HepG2 (cell line): ENCODE measurements around the gene TMEM127. TPM values are rescaled to one million over a fixed set of nuclear protein-coding genes. Genes with fewer than 3 reads are reported as not detected.

Source experiments
- DRAP1 ChIP-seq: IDR thresholded peaks from 2 replicates; pipeline ENCODE4 v1.6.1; 2016; ENCODE audit warnings: missing genetic modification reagents, missing compliant biosample characterization
- EP300 ChIP-seq, 3 experiments: sonication (generic) in 1 of 3; formaldehyde crosslinking in 1 of 3; IDR thresholded peaks; 2 replicates each; pipeline versions ENCODE4 v1.5.1 to v1.6.1; 2011 to 2020; ENCODE audit warnings: low read depth in 2 of 3, low read length in 2 of 3, borderline replicate concordance in 1 of 3, improper control_type of control experiment in 1 of 3, mild to moderate bottlenecking in 1 of 3, missing genetic modification reagents in 1 of 3, moderate library complexity in 1 of 3
- ETV5 ChIP-seq: IDR thresholded peaks from 2 replicates; pipeline ENCODE4 v1.6.1; 2018; ENCODE audit warnings: missing biosample characterization, missing genetic modification reagents, inconsistent platforms, borderline replicate concordance
- HNRNPH1 ChIP-seq: fragments of 200-400 bp; formaldehyde crosslinking; optimal IDR thresholded peaks from 2 replicates; pipeline ENCODE3; 2017; ENCODE audit warnings: mild to moderate bottlenecking, low read depth, low read length
- JUNB ChIP-seq: sonication (generic); formaldehyde crosslinking; IDR thresholded peaks from 2 replicates; pipeline ENCODE4 v1.8.0; 2022; ENCODE audit warnings: missing genetic modification reagents, mild to moderate bottlenecking, borderline replicate concordance
- MEF2D ChIP-seq: sonication (generic); formaldehyde crosslinking; IDR thresholded peaks from 2 replicates; pipeline ENCODE4 v1.5.1; 2020; ENCODE audit warnings: mild to moderate bottlenecking, missing genetic modification reagents
- NONO ChIP-seq, 2 experiments: fragments of 450-650 bp in 1 of 2; sonication (generic) in 1 of 2; formaldehyde crosslinking in 1 of 2; IDR thresholded peaks in 1 of 2; conservative IDR thresholded peaks in 1 of 2; 2 replicates each; pipeline versions ENCODE4 v1.6.1 to v1.8.0; 2017 to 2022; ENCODE audit warnings: mild to moderate bottlenecking in 1 of 2, missing genetic modification reagents in 1 of 2, moderate library complexity in 1 of 2
- POLR2AphosphoS2 ChIP-seq: IDR thresholded peaks from 2 replicates; pipeline ENCODE4 v1.6.1; 2011; ENCODE audit warnings: low read depth, low read length, improper control_type of control experiment
- RARG ChIP-seq: sonication (generic); formaldehyde crosslinking; IDR thresholded peaks from 2 replicates; pipeline ENCODE4 v1.4.0; 2020; ENCODE audit warnings: low read depth, mild to moderate bottlenecking, missing genetic modification reagents
- RFX5 ChIP-seq: IDR thresholded peaks from 2 replicates; pipeline ENCODE4 v1.6.1; 2011; ENCODE audit warnings: low read depth, low read length, improper control_type of control experiment
- SIN3B ChIP-seq: fragments of 150-350 bp; IDR thresholded peaks from 2 replicates; pipeline ENCODE4 v1.6.1; 2014; ENCODE audit warnings: low read length
- WIZ ChIP-seq: sonication (generic); formaldehyde crosslinking; IDR thresholded peaks from 2 replicates; pipeline ENCODE4 v1.5.1; 2020; ENCODE audit warnings: mild to moderate bottlenecking, missing genetic modification reagents
- ZBTB44 ChIP-seq: sonication (generic); formaldehyde crosslinking; IDR thresholded peaks from 2 replicates; pipeline ENCODE4 v1.4.0; 2020; ENCODE audit warnings: missing genetic modification reagents
- ZFP1 ChIP-seq: IDR thresholded peaks from 2 replicates; pipeline ENCODE4 v1.6.1; 2016
- ZFP41 ChIP-seq: sonication (generic); formaldehyde crosslinking; IDR thresholded peaks from 2 replicates; pipeline ENCODE4 v1.4.0; 2020; ENCODE audit warnings: mild to moderate bottlenecking, missing genetic modification reagents, borderline replicate concordance
- ZNF205 ChIP-seq: IDR thresholded peaks from 2 replicates; pipeline ENCODE4 v1.6.1; 2018; ENCODE audit warnings: missing biosample characterization, missing genetic modification reagents
- ZNF232 ChIP-seq: sonication (generic); formaldehyde crosslinking; IDR thresholded peaks from 2 replicates; pipeline ENCODE4 v1.4.0; 2020; ENCODE audit warnings: missing genetic modification reagents, borderline replicate concordance
- ZNF432 ChIP-seq: sonication (generic); formaldehyde crosslinking; IDR thresholded peaks from 2 replicates; pipeline ENCODE4 v1.5.0; 2020; ENCODE audit warnings: missing genetic modification reagents, mild to moderate bottlenecking, borderline replicate concordance
- ZNF841 ChIP-seq: sonication (generic); formaldehyde crosslinking; IDR thresholded peaks from 2 replicates; pipeline ENCODE4 v1.8.1; 2023; ENCODE audit warnings: missing genetic modification reagents, borderline replicate concordance
- polyA plus RNA-seq, 8 experiments: library from polyadenylated mRNA; depleted of rRNA in 3 of 8; stranded (reverse) in 7 of 8; unstranded in 1 of 8; fragments of >200 nt; fragmentation: Illumina TruSeq in 4 of 8; extraction: Trizol in 4 of 8; gene quantifications; 2 replicates each; pipeline versions ENCODE4 v1.2.1 to v1.2.3, GENCODE V29; 2011 to 2016; ENCODE audit warnings: low read depth in 4 of 8, missing spikeins in 1 of 8, mixed read lengths in 1 of 8; ENCODE audit not compliant: insufficient read depth in 1 of 8
- total RNA-seq, 5 experiments: library from RNA; depleted of rRNA; stranded (reverse); fragments of >200 nt; fragmentation: Illumina TruSeq; extraction: Trizol; gene quantifications; 2 replicates each; pipeline ENCODE4 v1.2.3, GENCODE V29; 2016; ENCODE audit warnings: low read depth in 1 of 5
- TF ChIP-seq, protein P1 (sequence below): sonication (generic); formaldehyde crosslinking; IDR thresholded peaks from 2 replicates; pipeline ENCODE4 v1.5.0; 2020; ENCODE audit warnings: missing genetic modification reagents
- TF ChIP-seq, protein P2 (sequence below): sonication (generic); formaldehyde crosslinking; conservative IDR thresholded peaks from 2 replicates; pipeline ENCODE4 v1.4.0; 2020; ENCODE audit warnings: missing genetic modification reagents
- TF ChIP-seq, protein P3 (sequence below): sonication (generic); formaldehyde crosslinking; IDR thresholded peaks from 2 replicates; pipeline ENCODE4 v1.5.0; 2020; ENCODE audit warnings: missing genetic modification reagents

TMEM127 gene
- total and polyA plus RNA-seq, 2 of the 13 experiments (the other 11 are each of a cell fraction or from before 2014, with no cell fraction given) = 21.5 to 33.9 TPM

DNA sequence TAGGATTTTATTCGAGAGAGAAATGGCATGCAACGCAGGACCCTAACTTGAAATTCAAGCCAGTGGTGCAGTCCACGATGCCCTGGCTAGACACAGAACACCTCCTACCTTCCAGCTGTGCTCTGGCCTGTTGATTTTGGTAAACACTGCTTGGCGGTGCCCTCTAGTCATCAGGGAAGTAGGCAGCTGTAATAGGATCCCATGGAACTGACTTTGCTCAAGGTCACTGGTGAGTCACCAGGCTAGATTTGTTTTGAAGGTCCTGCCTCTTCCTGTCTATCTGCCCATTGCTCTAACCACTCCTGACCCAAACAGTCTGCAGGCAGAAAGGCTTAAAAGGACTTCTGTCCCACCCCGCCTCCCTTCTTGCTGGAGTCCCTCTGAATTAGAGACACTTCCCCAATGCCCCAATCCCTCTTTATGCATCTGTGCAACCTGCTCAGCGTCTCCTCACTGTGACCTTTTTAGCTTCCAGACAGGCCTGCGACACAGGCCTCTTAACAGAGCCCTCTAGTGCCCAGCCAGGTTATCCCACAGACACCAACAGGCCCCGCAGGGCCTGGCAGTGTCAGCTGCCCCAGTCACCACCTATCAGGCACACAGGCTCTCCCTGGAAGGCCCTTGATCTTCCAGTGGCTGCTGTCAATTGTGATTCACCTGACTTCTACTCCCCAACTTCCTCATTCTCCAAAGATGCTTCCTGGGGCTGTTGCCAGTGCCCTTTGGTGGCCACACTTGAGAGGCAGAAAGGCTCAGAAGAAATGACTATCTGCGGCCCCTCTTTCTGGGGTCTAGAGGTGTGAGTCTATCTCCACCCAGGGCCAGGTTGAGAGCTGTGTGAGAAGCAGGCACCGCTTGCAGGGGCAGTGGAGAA lies 5.2 kb downstream of the TMEM127 start (continued):
- TF ChIP-seq POLR2AphosphoS2 = 0 out of 2 replicates have a peak, but pooled peaks have one; percentile 25
- TF ChIP-seq ZNF232 = no peak
- no peak for TF ChIP-seq ZNF841
- TF ChIP-seq NONO (IDR thresholded peaks at IDR 0.05) = no peak
- peak; percentile 87; the same call in 1 of the 2 replicates for TF ChIP-seq NONO (CRISPR knock-in tag; conservative IDR thresholded peaks at IDR 0.05)
- peak; percentile 96 for TF ChIP-seq ETV5 (CRISPR knock-in tag)
- 0 out of 2 replicates have a peak, but pooled peaks have one; percentile 21 for TF ChIP-seq WIZ (CRISPR knock-in tag)
- peak; percentile 73 to 92 for TF ChIP-seq EP300 (IDR thresholded peaks at IDR 0.05; ENCODE audit: low read depth in 2 of 2, low read length in 2 of 2)
- peak; percentile 86 for TF ChIP-seq EP300 (CRISPR knock-in tag; IDR thresholded peaks at IDR 0.05; ENCODE audit: borderline replicate concordance)
- peak; percentile 64; the same call in 1 of the 2 replicates for TF ChIP-seq MEF2D (CRISPR knock-in tag)
- TF ChIP-seq, protein P1, sequence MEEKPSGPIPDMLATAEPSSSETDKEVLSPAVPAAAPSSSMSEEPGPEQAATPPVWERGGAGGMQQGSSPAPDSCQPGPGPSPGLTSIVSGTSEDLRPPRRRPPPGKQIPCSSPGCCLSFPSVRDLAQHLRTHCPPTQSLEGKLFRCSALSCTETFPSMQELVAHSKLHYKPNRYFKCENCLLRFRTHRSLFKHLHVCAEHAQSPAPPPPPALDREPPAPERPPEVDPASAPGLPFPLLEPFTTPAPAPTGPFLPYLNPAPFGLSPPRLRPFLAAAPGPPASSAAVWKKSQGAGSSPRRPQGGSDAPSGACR (CRISPR knock-in tag) = peak; percentile 94; the same call in 1 of the 2 replicates
- peak; percentile 98; the same call in 1 of the 2 replicates for TF ChIP-seq JUNB (CRISPR knock-in tag)
- TF ChIP-seq ZBTB44 (CRISPR knock-in tag) = peak; percentile 40; the same call in 1 of the 2 replicates
- no peak for TF ChIP-seq RARG (CRISPR knock-in tag)
- TF ChIP-seq, protein P2, sequence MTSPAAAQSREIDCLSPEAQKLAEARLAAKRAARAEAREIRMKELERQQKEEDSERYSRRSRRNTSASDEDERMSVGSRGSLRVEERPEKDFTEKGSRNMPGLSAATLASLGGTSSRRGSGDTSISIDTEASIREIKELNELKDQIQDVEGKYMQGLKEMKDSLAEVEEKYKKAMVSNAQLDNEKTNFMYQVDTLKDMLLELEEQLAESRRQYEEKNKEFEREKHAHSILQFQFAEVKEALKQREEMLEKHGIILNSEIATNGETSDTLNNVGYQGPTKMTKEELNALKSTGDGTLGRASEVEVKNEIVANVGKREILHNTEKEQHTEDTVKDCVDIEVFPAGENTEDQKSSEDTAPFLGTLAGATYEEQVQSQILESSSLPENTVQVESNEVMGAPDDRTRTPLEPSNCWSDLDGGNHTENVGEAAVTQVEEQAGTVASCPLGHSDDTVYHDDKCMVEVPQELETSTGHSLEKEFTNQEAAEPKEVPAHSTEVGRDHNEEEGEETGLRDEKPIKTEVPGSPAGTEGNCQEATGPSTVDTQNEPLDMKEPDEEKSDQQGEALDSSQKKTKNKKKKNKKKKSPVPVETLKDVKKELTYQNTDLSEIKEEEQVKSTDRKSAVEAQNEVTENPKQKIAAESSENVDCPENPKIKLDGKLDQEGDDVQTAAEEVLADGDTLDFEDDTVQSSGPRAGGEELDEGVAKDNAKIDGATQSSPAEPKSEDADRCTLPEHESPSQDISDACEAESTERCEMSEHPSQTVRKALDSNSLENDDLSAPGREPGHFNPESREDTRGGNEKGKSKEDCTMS (CRISPR knock-in tag) = no peak
- peak; percentile 94 for TF ChIP-seq DRAP1 (CRISPR knock-in tag)
- TF ChIP-seq ZFP1 (CRISPR knock-in tag) = 0 out of 2 replicates have a peak, but pooled peaks have one; percentile 73
- no peak for TF ChIP-seq ZNF432 (CRISPR knock-in tag)
- no peak; the same call in 1 of the 2 replicates for TF ChIP-seq ZNF205 (CRISPR knock-in tag)
- TF ChIP-seq SIN3B = no peak; the same call in 1 of the 2 replicates
- no peak for TF ChIP-seq HNRNPH1
- TF ChIP-seq, protein P3, sequence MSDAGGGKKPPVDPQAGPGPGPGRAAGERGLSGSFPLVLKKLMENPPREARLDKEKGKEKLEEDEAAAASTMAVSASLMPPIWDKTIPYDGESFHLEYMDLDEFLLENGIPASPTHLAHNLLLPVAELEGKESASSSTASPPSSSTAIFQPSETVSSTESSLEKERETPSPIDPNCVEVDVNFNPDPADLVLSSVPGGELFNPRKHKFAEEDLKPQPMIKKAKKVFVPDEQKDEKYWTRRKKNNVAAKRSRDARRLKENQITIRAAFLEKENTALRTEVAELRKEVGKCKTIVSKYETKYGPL (CRISPR knock-in tag) = no peak
- TF ChIP-seq ZFP41 (CRISPR knock-in tag) = 0 out of 2 replicates have a peak, but pooled peaks have one; percentile 19
- no peak for TF ChIP-seq RFX5
